Lung (tissue), 12 donors: ENCODE measurements around the gene NBAS. TPM values are rescaled to one million over a fixed set of nuclear protein-coding genes. Genes with fewer than 3 reads are reported as not detected.

ENCODE experiments used
- ATAC-seq: fragments of 200-7000 bp; cut with Tn5 transposase; one replicate; pipeline ENCODE4 v1.9.1; 2020; ENCODE audit warnings: moderate number of reproducible peaks; ENCODE audit not compliant: insufficient read depth, low FRiP score
- DNase-seq, 3 donors: peaks; one replicate each; pipeline ENCODE4 v3.0.0-alpha.2; 2013 to 2017
- H3K27ac ChIP-seq, 2 donors: one replicate each; pipeline ENCODE4 v1.5.1; 2013; ENCODE audit warnings: mild to moderate bottlenecking in 2 of 2, moderate library complexity in 2 of 2, control low read depth in 1 of 2, inconsistent platforms in 1 of 2, low read depth in 1 of 2, low read length in 1 of 2
- H3K27me3 ChIP-seq, 3 donors: one replicate each; pipeline ENCODE4 v1.5.1; 2013; ENCODE audit warnings: low read length in 2 of 3; ENCODE audit not compliant: control insufficient read depth in 3 of 3, insufficient read depth in 3 of 3
- H3K36me3 ChIP-seq, 4 donors: one replicate each; pipeline ENCODE4 v1.5.1; 2013; ENCODE audit warnings: low read length in 4 of 4, mild to moderate bottlenecking in 1 of 4, moderate library complexity in 1 of 4; ENCODE audit not compliant: control insufficient read depth in 4 of 4, insufficient read depth in 4 of 4
- H3K4me1 ChIP-seq, 5 donors: one replicate each; pipeline ENCODE4 v1.5.1; 2013; ENCODE audit warnings: low read length in 5 of 5, mild to moderate bottlenecking in 2 of 5, moderate library complexity in 1 of 5; ENCODE audit not compliant: control insufficient read depth in 5 of 5, insufficient read depth in 5 of 5
- H3K4me3 ChIP-seq: one replicate; pipeline ENCODE4 v1.5.1; 2013; ENCODE audit warnings: mild to moderate bottlenecking, control low read depth, moderate library complexity
- H3K9ac ChIP-seq, 2 donors: one replicate each; pipeline ENCODE4 v1.5.1; 2013; ENCODE audit warnings: low read length in 2 of 2, control low read depth in 1 of 2; ENCODE audit not compliant: insufficient read depth in 1 of 2
- H3K9me3 ChIP-seq, 4 donors: one replicate each; pipeline ENCODE4 v1.5.1; 2013; ENCODE audit warnings: low read length in 3 of 4, mild to moderate bottlenecking in 1 of 4, moderate library complexity in 1 of 4; ENCODE audit not compliant: control insufficient read depth in 4 of 4, insufficient read depth in 3 of 4
- WGBS, 2 donors: extraction: QIAGEN DNeasy Blood & Tissue Kit; methylation state at CpG; one replicate each; pipeline ENCODE4 v1.1.7; 2013; 5-methylcytosine and 5-hydroxymethylcytosine counted together
- polyA plus RNA-seq, 2 donors: library from polyadenylated mRNA; stranded (reverse); fragments of 200-250 nt; gene quantifications; one replicate each; pipeline ENCODE4 v1.2.1, GENCODE V29; 2013
- total RNA-seq, 2 donors: library from RNA; depleted of rRNA in 1 of 2; stranded (reverse); fragments of >200 nt in 1 of 2; gene quantifications; one replicate each; pipeline ENCODE4 v1.2.1, GENCODE V29; 2014 to 2021
- TF ChIP-seq, protein P1 (sequence below): IDR thresholded peaks from 2 replicates; pipeline ENCODE4 v1.5.1; 2012; ENCODE audit warnings: mild to moderate bottlenecking; ENCODE audit errors: control extremely low read depth, extremely low read depth
- donor health status: control.
- donor health status: control.
- donor health status: Bipolar disorder and iron deficiency.
- donor health status: healthy.
- donor health status: DM: yes; HTN: yes; CAD: no.

Gene NBAS
- total and polyA plus RNA-seq, 4 donors = 15.6 to 61.3 (median 35.4) TPM

DNA sequence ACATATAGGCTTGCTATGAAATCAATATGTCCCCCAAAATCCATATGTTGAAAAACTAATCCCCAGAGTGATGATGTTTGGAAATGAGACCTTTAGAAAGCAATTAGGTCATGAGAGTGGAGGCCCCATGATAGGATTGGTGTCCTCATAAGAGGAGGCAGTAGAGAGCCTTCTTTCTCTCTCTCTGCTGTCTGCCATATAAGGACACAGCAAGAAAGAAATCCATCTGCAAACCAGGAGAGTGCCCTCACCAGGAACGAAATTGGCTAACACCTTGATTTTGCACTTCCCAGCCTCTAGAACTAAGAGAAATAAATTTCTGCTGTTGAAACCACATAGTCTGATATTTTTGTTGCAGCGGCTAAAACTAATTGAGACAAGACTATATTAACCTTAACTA is 89.5 kb downstream of the NBAS start:
- WGBS, 2 donors = 93 to 96% methylated on average over 2 of the region's 2 CpGs
- TF ChIP-seq, protein P1, sequence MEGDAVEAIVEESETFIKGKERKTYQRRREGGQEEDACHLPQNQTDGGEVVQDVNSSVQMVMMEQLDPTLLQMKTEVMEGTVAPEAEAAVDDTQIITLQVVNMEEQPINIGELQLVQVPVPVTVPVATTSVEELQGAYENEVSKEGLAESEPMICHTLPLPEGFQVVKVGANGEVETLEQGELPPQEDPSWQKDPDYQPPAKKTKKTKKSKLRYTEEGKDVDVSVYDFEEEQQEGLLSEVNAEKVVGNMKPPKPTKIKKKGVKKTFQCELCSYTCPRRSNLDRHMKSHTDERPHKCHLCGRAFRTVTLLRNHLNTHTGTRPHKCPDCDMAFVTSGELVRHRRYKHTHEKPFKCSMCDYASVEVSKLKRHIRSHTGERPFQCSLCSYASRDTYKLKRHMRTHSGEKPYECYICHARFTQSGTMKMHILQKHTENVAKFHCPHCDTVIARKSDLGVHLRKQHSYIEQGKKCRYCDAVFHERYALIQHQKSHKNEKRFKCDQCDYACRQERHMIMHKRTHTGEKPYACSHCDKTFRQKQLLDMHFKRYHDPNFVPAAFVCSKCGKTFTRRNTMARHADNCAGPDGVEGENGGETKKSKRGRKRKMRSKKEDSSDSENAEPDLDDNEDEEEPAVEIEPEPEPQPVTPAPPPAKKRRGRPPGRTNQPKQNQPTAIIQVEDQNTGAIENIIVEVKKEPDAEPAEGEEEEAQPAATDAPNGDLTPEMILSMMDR = no peak
- Histone ChIP-seq H3K9me3 (no peaks in the 10 kb centered on the region), H3K9ac (no peak overlapping the region), H3K4me1 (no peaks in the 10 kb centered on the region), H3K27ac (no peak overlapping the region), H3K36me3 (peaks cover 17 to 20% (median 18%) of the 10 kb centered on the region in 4 donors), H3K27me3 (no peaks in the 10 kb centered on the region), H3K4me3 (no peak overlapping the region)
- ATAC-seq = no peak
- DNase-seq = no peak

DNA sequence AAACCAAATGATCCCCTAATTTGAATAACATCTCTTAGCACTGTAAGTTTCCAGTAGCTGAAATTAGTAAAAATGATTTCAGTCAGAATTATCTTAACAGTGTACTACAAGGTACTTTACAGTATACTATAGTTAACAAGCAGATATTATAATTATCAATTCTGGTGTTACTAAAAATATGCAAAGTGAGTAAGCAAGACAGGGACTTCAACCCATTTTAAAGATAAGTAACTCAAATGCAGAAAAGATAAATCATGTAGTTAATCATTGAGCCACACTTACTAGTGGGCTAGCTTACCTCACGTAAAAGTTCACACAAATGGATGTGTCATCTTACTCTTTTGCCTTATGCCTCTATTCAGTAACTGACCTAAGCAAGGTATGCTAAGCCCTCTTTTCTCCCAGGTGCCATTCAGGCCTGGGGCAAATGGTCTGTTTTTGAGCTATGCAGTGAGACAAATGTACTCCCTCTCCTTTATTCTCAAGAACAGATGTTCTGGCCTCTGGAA is 101.0 kb downstream of the NBAS start:
- no peak for DNase-seq
- H3K9me3 ChIP-seq = no peaks in the 10 kb centered on the region
- TF ChIP-seq, protein P1 = no peak
- H3K27ac ChIP-seq = no peak overlapping the region
- no peak overlapping the region for H3K4me3 ChIP-seq
- no peak for ATAC-seq
- H3K9ac ChIP-seq = no peak overlapping the region
- 97% methylated on average over 1 of the region's 1 CpG for WGBS, 2 donors
- peaks cover 8 to 21% (median 16%) of the 10 kb centered on the region in 4 donors for H3K36me3 ChIP-seq
- peaks cover 0 to 5% (median 0%) of the 10 kb centered on the region in 5 donors for H3K4me1 ChIP-seq
- H3K27me3 ChIP-seq = no peaks in the 10 kb centered on the region

- no peak for ATAC-seq
- no peak for DNase-seq
- Histone ChIP-seq H3K4me3 (no peak overlapping the region), H3K9me3 (no peaks in the 10 kb centered on the region), H3K27ac (no peak overlapping the region), H3K27me3 (no peaks in the 10 kb centered on the region), H3K4me1 (peaks cover 0 to 5% (median 0%) of the 10 kb centered on the region in 5 donors), H3K9ac (no peak overlapping the region), H3K36me3 (peaks cover 10 to 16% (median 10%) of the 10 kb centered on the region in 4 donors)
- TF ChIP-seq, protein P1 = no peak
- WGBS, 2 donors = 97 to 98% methylated on average over 2 of the region's 2 CpGs
These were observed 102.9 kb downstream of the NBAS start for GRCh38 chr2:15458277-15458676.

DNA sequence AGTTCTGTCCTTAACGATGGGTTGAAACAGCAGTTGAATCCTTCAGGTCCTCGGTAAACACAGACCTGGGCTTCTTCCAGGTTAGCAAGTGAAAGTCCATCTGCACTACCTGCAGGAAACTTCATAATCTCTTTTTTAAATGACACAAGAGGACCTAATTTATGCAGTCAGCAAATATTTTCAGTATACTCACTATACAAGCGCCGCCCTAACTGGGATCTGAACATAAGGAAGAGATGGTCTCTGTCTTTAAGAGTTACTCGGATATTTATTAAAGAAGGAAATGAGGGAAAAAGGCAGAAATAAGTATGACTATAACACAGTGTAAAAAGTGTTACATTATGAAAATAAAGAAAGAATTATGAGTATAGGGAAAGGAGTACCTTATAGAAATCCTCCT is 103.3 kb downstream of the NBAS start:
- H3K4me1 ChIP-seq = peaks cover 0 to 5% (median 0%) of the 10 kb centered on the region in 5 donors
- no peaks in the 10 kb centered on the region for H3K9me3 ChIP-seq
- H3K27me3 ChIP-seq = no peaks in the 10 kb centered on the region
- H3K4me3 ChIP-seq = no peak overlapping the region
- no peak overlapping the region for H3K9ac ChIP-seq
- H3K27ac ChIP-seq = no peak overlapping the region
- TF ChIP-seq, protein P1 = no peak
- 84 to 86% methylated on average over 5 of the region's 5 CpGs for WGBS, 2 donors
- peaks cover 10 to 15% (median 10%) of the 10 kb centered on the region in 4 donors for H3K36me3 ChIP-seq
- no peak for ATAC-seq
- no peak for DNase-seq
